HEK293 (cell line): ENCODE measurements around the gene KIF27.

Experiments used
- CTCF ChIA-PET: fragments of 350-600 bp; formaldehyde crosslinking; extraction: SDS; loops from one replicate; lab custom pipeline; 2021; ENCODE audit warnings: antibody characterized with exemption; lab: Yijun Ruan, JAX
- POLR2A ChIA-PET: fragments of 300-600 bp; formaldehyde crosslinking; extraction: SDS; loops from one replicate; lab custom pipeline; 2020; ENCODE audit warnings: antibody characterized with exemption, inconsistent platforms; lab: Yijun Ruan, JAX
- H3K27ac ChIP-seq: fragments of 200-500 bp; sonication (Bioruptor generic); 2 replicates; pipeline ENCODE4 v1.5.1; 2014; ENCODE audit warnings: low read depth, low read length, control low read depth, inconsistent platforms; ENCODE audit errors: extremely low read depth
- H3K36me3 ChIP-seq, 2 experiments: fragments of 200-500 bp in 1 of 2; sonication (Bioruptor generic) in 1 of 2; 1 replicate in 1 of 2; 2 replicates in 1 of 2; pipeline ENCODE4 v1.5.1; 2014 to 2017; ENCODE audit warnings: inconsistent platforms in 2 of 2, low read length in 2 of 2; ENCODE audit not compliant: control insufficient read depth in 2 of 2, insufficient read depth in 1 of 2
- H3K4me1 ChIP-seq: fragments of 200-500 bp; sonication (Bioruptor generic); 2 replicates; pipeline ENCODE4 v1.5.1; 2014; ENCODE audit warnings: mild to moderate bottlenecking, low read length, inconsistent platforms; ENCODE audit not compliant: control insufficient read depth, insufficient read depth
- H3K4me3 ChIP-seq: 2 replicates; pipeline ENCODE4 v1.5.1; 2011; ENCODE audit warnings: low read depth, mild to moderate bottlenecking, control low read depth, low read length, moderate library complexity
- H3K9me3 ChIP-seq: fragments of 200-500 bp; sonication (Bioruptor generic); 2 replicates; pipeline ENCODE4 v1.5.1; 2014; ENCODE audit warnings: low read depth, low read length, inconsistent platforms; ENCODE audit not compliant: control insufficient read depth, insufficient read depth
- ELK4 ChIP-seq: IDR thresholded peaks from 2 replicates; pipeline ENCODE4 v1.6.1; 2011; ENCODE audit warnings: mild to moderate bottlenecking, low read depth, low read length, borderline replicate concordance
- GLI2 ChIP-seq: fragments of 450-650 bp; formaldehyde crosslinking; IDR thresholded peaks from 2 replicates; pipeline ENCODE4; 2017; ENCODE audit warnings: missing biosample characterization, missing genetic modification characterization, low read depth, borderline replicate concordance
- HOXA7 ChIP-seq: sonication (generic); formaldehyde crosslinking; IDR thresholded peaks from 2 replicates; pipeline ENCODE4 v1.8.1; 2022; ENCODE audit warnings: missing genetic modification reagents, borderline replicate concordance
- PRDM10 ChIP-seq: fragments of 450-650 bp; formaldehyde crosslinking; IDR thresholded peaks from 2 replicates; pipeline ENCODE4 v1.5.1; 2016; ENCODE audit warnings: missing biosample characterization, missing genetic modification characterization
- PRDM4 ChIP-seq: fragments of 450-650 bp; formaldehyde crosslinking; IDR thresholded peaks from 2 replicates; pipeline ENCODE4 v1.5.1; 2017; ENCODE audit warnings: missing biosample characterization, missing genetic modification characterization
- ZBTB7A ChIP-seq: fragments of 450-650 bp; formaldehyde crosslinking; IDR thresholded peaks from 2 replicates; pipeline ENCODE4 v1.5.1; 2016; ENCODE audit warnings: low read depth, missing biosample characterization, missing genetic modification characterization
- ZNF114 ChIP-seq: fragments of 450-650 bp; formaldehyde crosslinking; IDR thresholded peaks from 2 replicates; pipeline ENCODE4 v1.5.0; 2017; ENCODE audit warnings: missing biosample characterization, missing genetic modification characterization
- ZNF202 ChIP-seq: fragments of 450-650 bp; formaldehyde crosslinking; IDR thresholded peaks from 2 replicates; pipeline ENCODE4 v1.5.1; 2016; ENCODE audit warnings: missing biosample characterization, missing genetic modification characterization, borderline replicate concordance
- ZNF366 ChIP-seq: fragments of 450-650 bp; formaldehyde crosslinking; conservative IDR thresholded peaks from 2 replicates; pipeline ENCODE4 v1.5.1; 2016; ENCODE audit warnings: missing biosample characterization, missing genetic modification characterization
- ZNF416 ChIP-seq: fragments of 450-650 bp; formaldehyde crosslinking; IDR thresholded peaks from 2 replicates; pipeline ENCODE4 v1.5.1; 2016; ENCODE audit warnings: missing biosample characterization, missing genetic modification characterization
- ZNF600 ChIP-seq: fragments of 450-650 bp; formaldehyde crosslinking; IDR thresholded peaks from 2 replicates; pipeline ENCODE4 v1.5.1; 2016; ENCODE audit warnings: missing biosample characterization, missing genetic modification characterization
- ZNF621 ChIP-seq: fragments of 450-650 bp; formaldehyde crosslinking; IDR thresholded peaks from 2 replicates; pipeline ENCODE4 v1.5.1; 2017; ENCODE audit warnings: missing biosample characterization, missing genetic modification characterization
- ZNF654 ChIP-seq: fragments of 450-650 bp; formaldehyde crosslinking; IDR thresholded peaks from 2 replicates; pipeline ENCODE4 v1.5.1; 2016; ENCODE audit warnings: low read depth, missing biosample characterization, missing genetic modification characterization
- ZNF658 ChIP-seq: fragments of 450-650 bp; formaldehyde crosslinking; IDR thresholded peaks from 2 replicates; pipeline ENCODE4; 2016; ENCODE audit warnings: missing biosample characterization, missing genetic modification characterization
- ZNF830 ChIP-seq: fragments of 450-650 bp; IDR thresholded peaks from 2 replicates; pipeline ENCODE4 v1.5.0; 2018; ENCODE audit warnings: missing biosample characterization, missing genetic modification characterization, low read depth, mild to moderate bottlenecking, moderate library complexity
- ZNF837 ChIP-seq: fragments of 450-650 bp; formaldehyde crosslinking; IDR thresholded peaks from 2 replicates; pipeline ENCODE4 v1.5.1; 2016; ENCODE audit warnings: missing biosample characterization, missing genetic modification characterization

The KIF27 gene

GRCh38 chr9:83933790-83934189, 12.6 kb upstream of the KIF27 start:
- H3K4me1 ChIP-seq, result 0 out of 2 replicates have a peak, but pooled peaks cover 2% of the 10 kb centered on the region
- POLR2A ChIA-PET, result no interaction called here
- TF ChIP-seq ZBTB7A (tag by site-specific recombination) (no peak), ZNF658 (tag by site-specific recombination) (no peak), PRDM10 (tag by site-specific recombination) (peak; percentile 63), ZNF202 (no peak)
- TF ChIP-seq, all 188 proteins: peak for 1
- CTCF ChIA-PET, result interaction anchor here (0.5 to 1.0 kb wide), 5 partner anchors 10 to 289 kb away, joined by 3 to 6 read pairs (median 3); partner anchors contain the start of gene KIF27
- H3K4me3 ChIP-seq, result no peak overlapping the region
- peaks cover 6 to 8% of the 10 kb centered on the region in 2 experiments; a peak in 2 of 3 replicates for H3K36me3 ChIP-seq
- H3K9me3 ChIP-seq, result no peaks in the 10 kb centered on the region
- H3K27ac ChIP-seq, result no peak overlapping the region

GRCh38 chr9:83932851-83933250, 11.6 kb upstream of the KIF27 start:
- POLR2A ChIA-PET, result interaction anchor here (0.7 to 1.0 kb wide), 2 partner anchors 11 to 217 kb away, joined by 3 read pairs; partner anchors contain the start of gene KIF27
- CTCF ChIA-PET, result interaction anchor here (0.5 to 1.0 kb wide), 4 partner anchors 11 to 361 kb away, joined by 3 to 6 read pairs (median 3); partner anchors contain the start of gene KIF27
- H3K9me3 ChIP-seq, result no peaks in the 10 kb centered on the region
- H3K36me3 ChIP-seq, result peaks cover 0 to 5% of the 10 kb centered on the region in 2 experiments; a peak in 1 of 3 replicates
- TF ChIP-seq ZNF416 (tag by site-specific recombination), result no peak
- TF ChIP-seq ZNF830 (tag by site-specific recombination), result no peak
- no peak for TF ChIP-seq PRDM4
- no peak for TF ChIP-seq ZNF600 (tag by site-specific recombination)
- TF ChIP-seq HOXA7 (CRISPR knock-in tag), result no peak
- no peak for TF ChIP-seq ZNF837
- TF ChIP-seq GLI2, result no peak
- TF ChIP-seq ZNF621, result no peak
- no peak for TF ChIP-seq ZNF114 (tag by site-specific recombination)
- no peak for TF ChIP-seq ELK4
- TF ChIP-seq, all 188 proteins: peak for 0
- no peak overlapping the region for H3K4me3 ChIP-seq
- 0 out of 2 replicates have a peak, but pooled peaks cover 2% of the 10 kb centered on the region for H3K4me1 ChIP-seq
- H3K27ac ChIP-seq, result no peak overlapping the region

- TF ChIP-seq ZNF366 (tag by site-specific recombination) (0 out of 2 replicates have a peak, but pooled peaks have one; percentile 5), ZNF654 (tag by site-specific recombination) (no peak)
- Histone ChIP-seq H3K4me3 (no peak overlapping the region), H3K9me3 (no peaks in the 10 kb centered on the region), H3K27ac (no peak overlapping the region), H3K36me3 (no peaks in the 10 kb centered on the region), H3K4me1 (0 out of 2 replicates have a peak, but pooled peaks cover 2% of the 10 kb centered on the region)
- ChIA-PET POLR2A (interaction anchor here (1.0 kb wide), 1 partner anchor 10 kb away, joined by 3 read pairs; the partner anchor contains the start of gene KIF27), CTCF (no interaction called here)
Measured at GRCh38 chr9:83932011-83932410, 10.8 kb upstream of the KIF27 start.
